Breast epithelium (tissue), 3 donors: ENCODE measurements around the gene USP32.

Source experiments
- POLR2A ChIP-seq: fragments of 450-650 bp; IDR thresholded peaks from one replicate; pipeline ENCODE4 v1.6.1; 2016; ENCODE audit warnings: antibody characterized with exemption, mild to moderate bottlenecking, moderate library complexity
- TF ChIP-seq, protein P1 (sequence below), 3 donors: fragments of 450-650 bp; IDR thresholded peaks; one replicate each; pipeline ENCODE4 v1.5.1; 2016 to 2017; ENCODE audit warnings: antibody characterized with exemption in 3 of 3, mild to moderate bottlenecking in 3 of 3, moderate library complexity in 3 of 3

DNA sequence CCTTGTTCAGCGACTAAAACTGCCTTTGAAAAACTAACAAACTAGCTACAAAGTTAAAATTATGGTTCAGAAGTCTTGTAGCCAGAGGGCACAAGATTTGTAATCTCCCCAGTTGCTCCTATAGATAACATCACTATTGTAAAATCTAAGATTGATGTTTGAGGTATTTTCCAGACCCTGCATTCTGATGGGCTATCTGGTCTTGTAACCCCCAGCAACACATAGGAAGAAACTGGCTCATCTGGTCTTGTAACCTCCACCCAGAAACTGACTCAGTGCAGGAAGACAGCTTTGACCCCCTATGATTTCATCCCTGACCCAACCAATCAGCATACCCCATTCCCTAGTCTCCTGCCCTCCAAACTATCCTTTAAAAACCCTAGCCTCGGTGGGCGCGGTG lies 18.1 kb upstream of the USP32 start:
- TF ChIP-seq POLR2A: no peak
- TF ChIP-seq, protein P1, sequence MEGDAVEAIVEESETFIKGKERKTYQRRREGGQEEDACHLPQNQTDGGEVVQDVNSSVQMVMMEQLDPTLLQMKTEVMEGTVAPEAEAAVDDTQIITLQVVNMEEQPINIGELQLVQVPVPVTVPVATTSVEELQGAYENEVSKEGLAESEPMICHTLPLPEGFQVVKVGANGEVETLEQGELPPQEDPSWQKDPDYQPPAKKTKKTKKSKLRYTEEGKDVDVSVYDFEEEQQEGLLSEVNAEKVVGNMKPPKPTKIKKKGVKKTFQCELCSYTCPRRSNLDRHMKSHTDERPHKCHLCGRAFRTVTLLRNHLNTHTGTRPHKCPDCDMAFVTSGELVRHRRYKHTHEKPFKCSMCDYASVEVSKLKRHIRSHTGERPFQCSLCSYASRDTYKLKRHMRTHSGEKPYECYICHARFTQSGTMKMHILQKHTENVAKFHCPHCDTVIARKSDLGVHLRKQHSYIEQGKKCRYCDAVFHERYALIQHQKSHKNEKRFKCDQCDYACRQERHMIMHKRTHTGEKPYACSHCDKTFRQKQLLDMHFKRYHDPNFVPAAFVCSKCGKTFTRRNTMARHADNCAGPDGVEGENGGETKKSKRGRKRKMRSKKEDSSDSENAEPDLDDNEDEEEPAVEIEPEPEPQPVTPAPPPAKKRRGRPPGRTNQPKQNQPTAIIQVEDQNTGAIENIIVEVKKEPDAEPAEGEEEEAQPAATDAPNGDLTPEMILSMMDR (IDR thresholded peaks at IDR 0.05): no peak
